Activated T-helper 1 cell treated with anti-CD3 and anti-CD28 coated beads, Interleukin-12 subunit alpha, Interleukin-12 subunit beta, Interleukin-2, Interleukin-4 antibody, amounts not matched to agents 30 ng/mL and 10 ng/mL and 1 ng/mL, durations not matched to agents 14 hours and 24 hours and 36 hours (primary cell): ENCODE data around the gene RGL1. TPM values are rescaled to one million over a fixed set of nuclear protein-coding genes. Genes with fewer than 3 reads are reported as not detected.
A peak's percentile ranks its signal among the peaks of the same experiment; 100 is the strongest.

Source experiments
- DNase-seq: peaks from one replicate; pipeline ENCODE4 v3.0.0; 2021; ENCODE audit warnings: low spot score
- H3K27ac Mint-ChIP-seq: one replicate; pipeline ENCODE4 v1.8.0; 2021; ENCODE audit warnings: mild to moderate bottlenecking, mixed read lengths
- H3K27me3 Mint-ChIP-seq: one replicate; pipeline ENCODE4 v1.8.0; 2022; ENCODE audit warnings: mild to moderate bottlenecking, moderate library complexity, mixed read lengths; ENCODE audit not compliant: insufficient read depth
- H3K36me3 Mint-ChIP-seq: one replicate; pipeline ENCODE4 v1.8.0; 2021; ENCODE audit warnings: low read depth, mixed read lengths
- H3K4me1 Mint-ChIP-seq: one replicate; pipeline ENCODE4 v1.8.0; 2021; ENCODE audit warnings: low read depth, mixed read lengths
- H3K4me3 Mint-ChIP-seq: one replicate; pipeline ENCODE4 v1.8.0; 2021; ENCODE audit warnings: mild to moderate bottlenecking, moderate library complexity, mixed read lengths
- H3K9me3 Mint-ChIP-seq: one replicate; pipeline ENCODE4 v1.8.0; 2021; ENCODE audit warnings: mixed read lengths
- intact Hi-C: fragments of 100-400 bp; cut with micrococcal nuclease; formaldehyde crosslinking; loops from one replicate; pipeline ENCODE4 v1.15.1; 2024
- total RNA-seq: library from RNA; stranded (reverse); gene quantifications from 2 replicates; pipeline ENCODE4 v1.2.3, GENCODE V29; 2022

RGL1 gene
- total RNA-seq, 1 donor from 2014 or later, result 2.8 TPM

DNA sequence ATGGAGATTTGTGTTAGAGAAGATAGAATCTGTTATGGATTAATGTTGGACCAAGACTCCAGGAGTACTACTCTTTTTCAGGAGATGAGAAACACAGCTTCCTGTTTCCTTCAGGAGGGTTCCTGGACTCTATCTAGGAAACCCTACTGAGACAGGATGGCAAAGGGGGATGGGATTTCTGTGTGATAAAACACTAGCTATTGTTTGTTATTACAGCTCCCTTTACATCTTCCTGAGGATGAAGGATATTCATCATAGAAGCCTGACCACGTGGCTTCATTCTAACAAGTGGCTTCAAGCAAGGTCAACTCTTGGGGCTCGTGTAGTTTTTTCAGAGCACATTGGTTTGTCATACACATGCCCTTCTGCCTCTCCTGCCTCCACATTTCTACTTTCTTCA lies 33.3 kb downstream of the RGL1 start:
- intact Hi-C loops, result no loop called here
- Mint-ChIP-seq H3K27ac (no peak overlapping the region), H3K4me3 (no peak overlapping the region), H3K4me1 (peaks cover 19% of the 10 kb centered on the region), H3K9me3 (no peaks in the 10 kb centered on the region), H3K36me3 (no peaks in the 10 kb centered on the region), H3K27me3 (no peaks in the 10 kb centered on the region)
- no peak for DNase-seq

DNA sequence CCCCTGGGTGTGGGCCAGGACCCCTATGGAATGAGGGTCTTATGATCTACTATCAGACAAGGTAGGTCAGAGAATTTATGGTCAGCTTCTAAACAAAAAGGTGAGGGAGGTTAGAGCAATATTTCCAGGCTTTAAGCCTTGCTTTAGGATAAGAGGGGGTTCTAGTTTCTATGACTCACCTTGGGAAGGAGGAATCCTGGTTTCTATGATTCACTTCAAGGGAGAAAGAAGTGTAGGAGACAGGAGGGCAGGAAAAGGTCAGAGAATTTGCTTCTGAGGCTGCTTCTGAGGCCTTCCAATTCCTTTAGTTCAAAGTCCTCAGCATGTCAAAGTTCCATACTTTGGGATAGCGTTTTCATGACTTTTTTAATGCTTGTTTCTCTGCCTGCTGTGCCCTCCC lies 35.2 kb downstream of the RGL1 start:
- no peak overlapping the region for H3K4me3 Mint-ChIP-seq
- no peaks in the 10 kb centered on the region for H3K36me3 Mint-ChIP-seq
- no peak overlapping the region for H3K27ac Mint-ChIP-seq
- DNase-seq, result no peak
- H3K4me1 Mint-ChIP-seq, result peaks cover 24% of the 10 kb centered on the region
- intact Hi-C loops, result loop anchor here (5.0 kb wide), 1 partner anchor 212 kb away; the partner anchor contains the start of gene TSEN15
- H3K27me3 Mint-ChIP-seq, result no peaks in the 10 kb centered on the region
- no peaks in the 10 kb centered on the region for H3K9me3 Mint-ChIP-seq

DNA sequence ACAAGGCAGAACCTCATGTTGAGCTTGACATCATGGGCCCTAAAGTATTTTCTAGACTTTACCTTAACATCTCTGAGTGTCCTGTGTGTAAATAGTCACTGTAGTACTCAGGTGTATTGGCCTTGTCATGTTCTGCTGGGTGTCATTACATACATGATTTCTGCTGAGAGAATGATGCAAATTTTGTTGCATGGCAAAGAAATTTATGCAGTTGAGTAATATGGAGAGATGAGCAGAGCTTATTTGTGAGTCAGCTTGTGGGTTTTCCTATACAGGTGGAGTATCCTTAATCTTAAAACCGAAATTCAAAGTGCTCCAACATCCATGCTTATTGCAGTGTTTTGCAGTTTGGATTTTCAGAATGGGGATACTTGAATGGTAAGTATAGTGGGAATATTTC lies 36.6 kb downstream of the RGL1 start:
- peak overlapping the region; percentile 89 for H3K27ac Mint-ChIP-seq
- peaks cover 33% of the 10 kb centered on the region for H3K4me1 Mint-ChIP-seq
- no peaks in the 10 kb centered on the region for H3K9me3 Mint-ChIP-seq
- no peaks in the 10 kb centered on the region for H3K27me3 Mint-ChIP-seq
- no peak for DNase-seq
- H3K36me3 Mint-ChIP-seq, result no peaks in the 10 kb centered on the region
- H3K4me3 Mint-ChIP-seq, result peak overlapping the region; percentile 57
- intact Hi-C loops, result loop anchor here (5.0 kb wide), 1 partner anchor 211 kb away; the partner anchor contains the start of gene TSEN15

DNA sequence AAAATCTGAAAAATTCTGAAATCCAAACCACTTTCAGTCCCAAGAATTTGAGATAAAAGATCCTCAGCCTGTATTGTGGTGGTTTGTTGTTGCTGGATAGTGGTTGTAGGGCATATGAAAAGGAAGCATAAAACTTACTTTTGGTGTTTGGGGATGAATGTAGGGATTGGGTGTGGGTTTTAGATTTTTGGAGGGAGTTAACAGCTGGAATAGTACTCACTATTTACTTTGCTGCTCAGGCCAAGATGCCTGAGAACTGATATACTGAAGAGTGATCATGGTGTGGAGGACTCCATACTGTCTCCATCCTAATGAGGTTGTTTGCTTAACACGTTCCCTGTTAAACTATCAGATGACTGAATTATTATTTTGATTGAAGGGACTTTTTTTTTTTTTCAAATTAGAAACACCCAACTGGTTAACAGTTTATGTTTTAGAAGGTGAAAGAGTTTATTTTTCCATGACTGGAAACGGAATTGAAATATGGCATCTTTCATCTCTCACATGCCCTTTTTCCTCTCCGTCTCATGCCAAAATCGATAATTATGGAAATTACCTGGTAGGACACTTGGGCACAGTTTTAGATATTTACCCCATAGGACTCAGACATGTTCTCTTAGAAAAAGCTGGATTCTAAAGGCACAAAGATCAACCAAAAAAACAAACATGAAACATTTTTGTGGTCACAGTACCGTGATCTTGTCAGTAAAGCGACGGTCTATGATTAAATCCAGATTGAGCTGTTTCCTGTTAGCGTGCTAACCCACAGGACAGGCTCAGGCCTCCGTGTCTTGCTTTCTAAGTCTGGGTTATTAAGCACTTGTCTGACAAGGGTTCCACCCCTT lies 37.3 kb downstream of the RGL1 start:
- Mint-ChIP-seq H3K27me3 (no peaks in the 10 kb centered on the region), H3K4me1 (peaks cover 33% of the 10 kb centered on the region), H3K27ac (peak overlapping the region; percentile 89), H3K9me3 (no peaks in the 10 kb centered on the region), H3K4me3 (peak overlapping the region; percentile 71), H3K36me3 (no peaks in the 10 kb centered on the region)
- intact Hi-C loops, result loop anchor here (1.0 to 5.0 kb wide), 6 partner anchors 37 to 319 kb away; partner anchors contain the start of genes RGL1 and TSEN15
- DNase-seq, result peak; percentile 20

DNA sequence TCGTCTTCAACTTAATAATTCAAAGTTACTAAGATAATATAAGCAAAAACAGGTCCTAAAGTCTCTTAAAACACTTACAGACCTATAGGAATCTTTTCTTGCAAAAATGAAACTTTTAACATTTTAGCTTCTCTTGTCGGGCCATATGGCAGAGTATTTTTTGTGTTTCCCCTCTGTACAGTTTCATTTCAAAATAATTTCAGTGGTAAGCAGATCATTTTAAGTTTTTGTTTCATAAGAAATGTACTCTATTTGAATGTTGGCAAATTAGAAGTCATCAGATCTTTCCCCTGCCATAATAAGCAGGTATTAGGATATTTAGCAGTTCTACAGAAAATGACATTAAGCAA lies 37.9 kb downstream of the RGL1 start:
- no peak for DNase-seq
- peaks cover 33% of the 10 kb centered on the region for H3K4me1 Mint-ChIP-seq
- H3K4me3 Mint-ChIP-seq, result peak overlapping the region; percentile 71
- H3K36me3 Mint-ChIP-seq, result no peaks in the 10 kb centered on the region
- peak overlapping the region; percentile 89 for H3K27ac Mint-ChIP-seq
- H3K27me3 Mint-ChIP-seq, result no peaks in the 10 kb centered on the region
- no peaks in the 10 kb centered on the region for H3K9me3 Mint-ChIP-seq
- intact Hi-C loops, result loop anchor here (1.0 to 5.0 kb wide), 6 partner anchors 37 to 318 kb away; partner anchors contain the start of genes RGL1 and TSEN15

DNA sequence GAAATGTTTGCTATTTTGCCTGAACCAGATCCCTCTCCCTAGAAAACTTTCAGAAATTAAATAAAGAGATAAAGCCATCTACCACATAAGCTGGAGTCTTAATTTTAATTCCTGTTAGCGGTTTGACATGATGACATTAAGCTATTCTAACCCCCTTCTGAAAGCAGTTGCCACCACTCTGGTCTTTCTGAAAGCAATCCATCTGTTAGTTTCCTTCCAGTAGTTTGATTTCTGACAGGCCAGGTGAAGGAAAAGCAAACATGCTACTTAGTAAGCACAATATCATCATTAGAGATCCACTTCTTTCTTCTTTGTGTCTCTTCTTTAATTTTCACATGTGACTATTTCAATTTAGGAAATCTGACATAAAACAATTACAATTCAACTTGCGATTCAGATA lies 39.9 kb downstream of the RGL1 start:
- no peaks in the 10 kb centered on the region for H3K9me3 Mint-ChIP-seq
- H3K4me1 Mint-ChIP-seq, result peaks cover 33% of the 10 kb centered on the region
- no peaks in the 10 kb centered on the region for H3K27me3 Mint-ChIP-seq
- H3K36me3 Mint-ChIP-seq, result no peaks in the 10 kb centered on the region
- no peak overlapping the region for H3K4me3 Mint-ChIP-seq
- no peak for DNase-seq
- no peak overlapping the region for H3K27ac Mint-ChIP-seq
- intact Hi-C loops, result loop anchor here (5.0 kb wide), 1 partner anchor 207 kb away; the partner anchor contains the start of gene TSEN15

DNA sequence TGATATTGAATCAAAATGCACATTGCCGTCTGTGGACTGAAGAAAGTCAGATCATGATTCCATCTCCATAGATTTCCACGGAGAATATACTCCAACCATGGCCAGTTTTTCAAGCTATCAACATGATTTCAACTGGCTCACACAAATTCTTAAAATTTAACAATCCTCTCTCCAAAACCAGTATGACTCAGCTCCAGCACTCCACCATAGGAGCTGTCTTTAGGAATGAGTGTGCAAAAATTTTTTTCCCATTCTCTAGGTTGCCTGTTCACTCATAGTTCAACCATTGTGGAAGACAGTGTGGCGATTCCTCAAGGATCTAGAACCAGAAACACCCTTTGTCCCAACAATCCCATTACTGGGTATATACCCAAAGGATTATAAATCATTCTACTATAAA lies 40.8 kb downstream of the RGL1 start:
- Mint-ChIP-seq H3K9me3 (no peaks in the 10 kb centered on the region), H3K27me3 (no peaks in the 10 kb centered on the region), H3K4me1 (peaks cover 33% of the 10 kb centered on the region), H3K4me3 (no peak overlapping the region), H3K27ac (no peak overlapping the region), H3K36me3 (no peaks in the 10 kb centered on the region)
- intact Hi-C loops, result no loop called here
- no peak for DNase-seq

DNA sequence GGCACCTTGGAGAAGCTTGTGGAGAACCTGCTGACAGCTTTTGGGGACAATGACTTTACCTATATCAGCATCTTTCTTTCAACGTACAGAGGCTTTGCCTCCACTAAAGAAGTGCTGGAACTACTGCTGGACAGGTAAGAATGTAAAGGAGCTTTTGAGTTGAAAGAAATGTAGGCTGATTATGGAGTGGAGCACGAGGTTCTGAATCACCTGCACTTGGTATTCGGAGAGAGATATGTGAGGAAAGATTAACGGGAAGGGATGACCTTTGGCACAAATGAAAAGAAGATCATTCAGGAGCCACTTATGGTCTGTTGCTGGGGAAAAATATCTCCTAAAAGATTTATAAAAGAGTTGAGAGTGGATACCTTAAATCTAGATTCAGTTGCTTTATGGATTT lies 42.7 kb downstream of the RGL1 start:
- Mint-ChIP-seq H3K9me3 (no peaks in the 10 kb centered on the region), H3K27me3 (no peaks in the 10 kb centered on the region), H3K27ac (no peak overlapping the region), H3K36me3 (no peaks in the 10 kb centered on the region), H3K4me1 (peaks cover 18% of the 10 kb centered on the region), H3K4me3 (no peak overlapping the region)
- intact Hi-C loops, result no loop called here
- DNase-seq, result no peak

DNA sequence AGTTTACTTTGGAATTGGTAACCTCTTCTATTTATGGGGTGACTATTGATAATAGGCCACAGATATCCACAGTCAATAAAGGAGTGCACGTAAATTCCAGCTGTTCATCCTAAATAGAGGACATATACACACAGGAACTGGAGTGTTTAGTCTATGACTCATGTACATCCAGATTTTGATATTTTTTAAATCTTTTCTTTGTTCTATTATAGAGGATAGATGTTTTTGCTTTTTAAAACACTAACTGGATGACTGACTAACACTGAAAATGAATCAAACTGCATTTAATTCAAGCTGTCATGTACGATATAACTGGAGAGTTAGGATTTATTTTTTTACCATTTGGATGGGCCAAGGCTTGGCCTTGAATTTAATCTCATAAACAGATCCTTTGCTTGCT lies 45.9 kb downstream of the RGL1 start:
- no peak for DNase-seq
- Mint-ChIP-seq H3K36me3 (no peaks in the 10 kb centered on the region), H3K27me3 (no peaks in the 10 kb centered on the region), H3K27ac (no peak overlapping the region), H3K4me1 (peaks cover 1% of the 10 kb centered on the region), H3K9me3 (no peaks in the 10 kb centered on the region), H3K4me3 (no peak overlapping the region)
- intact Hi-C loops, result no loop called here

DNA sequence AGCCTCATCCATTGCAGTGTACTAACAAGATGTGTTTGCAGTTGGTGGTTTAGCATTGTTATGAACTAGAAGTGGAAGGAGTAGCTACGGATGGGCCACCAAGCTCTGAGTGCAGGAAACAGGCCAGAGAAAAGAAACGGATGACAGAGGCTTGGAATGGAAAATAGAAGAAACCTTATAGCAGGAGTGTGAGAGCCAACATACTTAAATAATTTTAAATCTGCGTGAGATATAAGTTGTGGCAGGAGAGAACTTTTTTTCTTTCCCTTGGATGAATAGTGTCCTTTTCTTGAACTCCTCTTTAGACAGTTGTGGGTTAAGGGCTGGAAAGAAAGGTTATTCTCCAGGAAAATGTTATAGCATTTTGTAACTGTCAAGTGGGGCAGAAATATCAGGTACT lies 54.2 kb downstream of the RGL1 start:
- Mint-ChIP-seq H3K9me3 (no peaks in the 10 kb centered on the region), H3K4me3 (no peak overlapping the region), H3K36me3 (no peaks in the 10 kb centered on the region), H3K27ac (no peak overlapping the region), H3K4me1 (no peaks in the 10 kb centered on the region), H3K27me3 (no peaks in the 10 kb centered on the region)
- intact Hi-C loops, result no loop called here
- no peak for DNase-seq

DNA sequence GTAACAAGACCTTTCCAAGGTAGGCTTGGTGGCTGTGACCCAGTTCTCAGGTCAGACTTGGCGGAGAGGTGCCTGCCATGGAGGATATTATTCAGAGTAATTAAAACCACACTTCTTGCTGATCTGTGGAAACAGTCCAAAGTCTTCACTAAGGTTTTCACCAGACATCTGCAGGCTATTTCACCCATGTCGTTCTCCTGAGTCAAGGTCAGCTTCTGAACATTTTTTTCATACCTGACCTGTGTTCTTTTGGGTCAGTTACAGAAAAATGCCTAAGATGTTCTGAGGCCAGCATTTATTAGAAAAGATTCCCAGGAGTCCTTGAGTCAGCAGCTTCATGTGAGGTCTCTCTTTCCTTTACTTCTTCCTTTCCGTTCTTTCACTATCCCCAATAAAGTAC lies 54.9 kb downstream of the RGL1 start:
- H3K4me3 Mint-ChIP-seq, result no peak overlapping the region
- no peaks in the 10 kb centered on the region for H3K9me3 Mint-ChIP-seq
- DNase-seq, result no peak
- no peaks in the 10 kb centered on the region for H3K4me1 Mint-ChIP-seq
- no peaks in the 10 kb centered on the region for H3K27me3 Mint-ChIP-seq
- intact Hi-C loops, result no loop called here
- no peaks in the 10 kb centered on the region for H3K36me3 Mint-ChIP-seq
- no peak overlapping the region for H3K27ac Mint-ChIP-seq

DNA sequence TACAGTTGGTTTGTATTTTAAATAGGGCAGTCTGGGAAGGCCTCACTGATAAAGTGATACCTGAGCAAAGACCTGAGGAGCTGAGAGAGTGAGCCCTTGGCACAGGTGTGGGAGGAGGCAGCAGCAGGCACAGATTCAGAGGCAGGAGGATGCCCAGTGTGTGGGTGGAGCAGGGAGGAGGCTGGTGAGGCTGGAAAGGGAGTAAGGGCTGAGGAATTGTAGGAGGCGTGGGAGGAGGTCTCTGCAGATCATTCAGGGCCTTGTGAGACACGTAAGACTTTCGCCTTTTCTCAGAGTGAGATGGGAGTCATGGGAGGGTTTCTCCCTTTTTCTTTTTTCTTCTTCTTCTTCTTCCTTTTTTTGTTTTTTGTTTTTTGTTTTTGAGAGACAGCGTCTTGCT lies 58.0 kb downstream of the RGL1 start:
- DNase-seq, result no peak
- Mint-ChIP-seq H3K36me3 (no peaks in the 10 kb centered on the region), H3K27me3 (no peaks in the 10 kb centered on the region), H3K4me1 (no peaks in the 10 kb centered on the region), H3K4me3 (no peak overlapping the region), H3K9me3 (no peaks in the 10 kb centered on the region), H3K27ac (no peak overlapping the region)
- intact Hi-C loops, result no loop called here

DNA sequence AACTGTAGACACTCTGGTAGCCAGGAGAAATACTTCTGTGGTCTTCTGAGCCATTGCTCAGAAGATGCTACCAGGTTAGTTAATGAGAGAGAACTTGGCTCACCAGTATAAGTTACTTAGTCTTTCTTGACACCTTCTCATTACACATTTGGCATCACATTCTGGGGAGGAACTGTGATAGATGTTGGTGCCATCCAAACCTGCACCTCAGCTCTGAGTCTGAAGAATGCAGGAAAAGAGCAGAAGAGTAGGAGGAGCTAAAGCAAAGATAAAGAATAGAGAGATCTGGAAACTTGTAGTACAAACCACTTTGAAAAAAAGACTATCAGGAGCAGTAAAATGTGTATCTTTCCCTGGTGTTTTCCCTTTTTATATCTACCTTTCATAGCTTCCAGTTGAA lies 58.9 kb downstream of the RGL1 start:
- Mint-ChIP-seq H3K36me3 (no peaks in the 10 kb centered on the region), H3K4me3 (no peak overlapping the region), H3K27me3 (no peaks in the 10 kb centered on the region), H3K9me3 (no peaks in the 10 kb centered on the region), H3K27ac (no peak overlapping the region), H3K4me1 (no peaks in the 10 kb centered on the region)
- intact Hi-C loops, result no loop called here
- DNase-seq, result no peak
